Parathyroid adenoma (tissue), 2 donors: ENCODE data around the gene SHROOM1.

Experiments used
- H2AFZ ChIP-seq: fragments of 300-600 bp; sonication (generic); one replicate; pipeline ENCODE4 v1.7.0; 2017; ENCODE audit warnings: antibody characterized with exemption, mild to moderate bottlenecking
- H3K27ac ChIP-seq: fragments of 300-600 bp; sonication (generic); one replicate; pipeline ENCODE4 v1.7.0; 2017
- H3K27me3 ChIP-seq: fragments of 300-600 bp; sonication (generic); one replicate; pipeline ENCODE4 v1.7.0; 2017; ENCODE audit warnings: low read length; ENCODE audit not compliant: control insufficient read depth, insufficient read depth
- H3K36me3 ChIP-seq: fragments of 300-600 bp; sonication (generic); one replicate; pipeline ENCODE4 v1.7.0; 2017; ENCODE audit warnings: low read length; ENCODE audit not compliant: control insufficient read depth, insufficient read depth
- H3K4me1 ChIP-seq: fragments of 300-600 bp; sonication (generic); one replicate; pipeline ENCODE4 v1.7.0; 2017; ENCODE audit warnings: control low read depth
- H3K4me2 ChIP-seq: fragments of 300-600 bp; sonication (generic); one replicate; pipeline ENCODE4 v1.7.0; 2017; ENCODE audit warnings: low read length
- H3K4me3 ChIP-seq: fragments of 300-600 bp; sonication (generic); one replicate; pipeline ENCODE4 v1.7.0; 2017; ENCODE audit warnings: low read depth, low read length
- H3K79me2 ChIP-seq: fragments of 300-600 bp; sonication (generic); one replicate; pipeline ENCODE4 v1.7.0; 2017; ENCODE audit warnings: control low read depth
- H3K9ac ChIP-seq: fragments of 300-600 bp; sonication (generic); one replicate; pipeline ENCODE4 v1.7.0; 2017; ENCODE audit warnings: mild to moderate bottlenecking
- H3K9me3 ChIP-seq: fragments of 300-600 bp; sonication (generic); one replicate; pipeline ENCODE4 v1.7.0; 2017; ENCODE audit warnings: low read length; ENCODE audit not compliant: control insufficient read depth
- CTCF ChIP-seq: fragments of 300-600 bp; sonication (generic); IDR thresholded peaks from one replicate; pipeline ENCODE4 v1.7.0; 2017; ENCODE audit warnings: antibody characterized with exemption, mild to moderate bottlenecking
- donor health status: primary hyperparathyroidism.

SHROOM1 gene, protein sequence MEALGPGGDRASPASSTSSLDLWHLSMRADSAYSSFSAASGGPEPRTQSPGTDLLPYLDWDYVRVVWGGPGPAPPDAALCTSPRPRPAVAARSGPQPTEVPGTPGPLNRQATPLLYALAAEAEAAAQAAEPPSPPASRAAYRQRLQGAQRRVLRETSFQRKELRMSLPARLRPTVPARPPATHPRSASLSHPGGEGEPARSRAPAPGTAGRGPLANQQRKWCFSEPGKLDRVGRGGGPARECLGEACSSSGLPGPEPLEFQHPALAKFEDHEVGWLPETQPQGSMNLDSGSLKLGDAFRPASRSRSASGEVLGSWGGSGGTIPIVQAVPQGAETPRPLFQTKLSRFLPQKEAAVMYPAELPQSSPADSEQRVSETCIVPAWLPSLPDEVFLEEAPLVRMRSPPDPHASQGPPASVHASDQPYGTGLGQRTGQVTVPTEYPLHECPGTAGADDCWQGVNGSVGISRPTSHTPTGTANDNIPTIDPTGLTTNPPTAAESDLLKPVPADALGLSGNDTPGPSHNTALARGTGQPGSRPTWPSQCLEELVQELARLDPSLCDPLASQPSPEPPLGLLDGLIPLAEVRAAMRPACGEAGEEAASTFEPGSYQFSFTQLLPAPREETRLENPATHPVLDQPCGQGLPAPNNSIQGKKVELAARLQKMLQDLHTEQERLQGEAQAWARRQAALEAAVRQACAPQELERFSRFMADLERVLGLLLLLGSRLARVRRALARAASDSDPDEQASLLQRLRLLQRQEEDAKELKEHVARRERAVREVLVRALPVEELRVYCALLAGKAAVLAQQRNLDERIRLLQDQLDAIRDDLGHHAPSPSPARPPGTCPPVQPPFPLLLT

DNA sequence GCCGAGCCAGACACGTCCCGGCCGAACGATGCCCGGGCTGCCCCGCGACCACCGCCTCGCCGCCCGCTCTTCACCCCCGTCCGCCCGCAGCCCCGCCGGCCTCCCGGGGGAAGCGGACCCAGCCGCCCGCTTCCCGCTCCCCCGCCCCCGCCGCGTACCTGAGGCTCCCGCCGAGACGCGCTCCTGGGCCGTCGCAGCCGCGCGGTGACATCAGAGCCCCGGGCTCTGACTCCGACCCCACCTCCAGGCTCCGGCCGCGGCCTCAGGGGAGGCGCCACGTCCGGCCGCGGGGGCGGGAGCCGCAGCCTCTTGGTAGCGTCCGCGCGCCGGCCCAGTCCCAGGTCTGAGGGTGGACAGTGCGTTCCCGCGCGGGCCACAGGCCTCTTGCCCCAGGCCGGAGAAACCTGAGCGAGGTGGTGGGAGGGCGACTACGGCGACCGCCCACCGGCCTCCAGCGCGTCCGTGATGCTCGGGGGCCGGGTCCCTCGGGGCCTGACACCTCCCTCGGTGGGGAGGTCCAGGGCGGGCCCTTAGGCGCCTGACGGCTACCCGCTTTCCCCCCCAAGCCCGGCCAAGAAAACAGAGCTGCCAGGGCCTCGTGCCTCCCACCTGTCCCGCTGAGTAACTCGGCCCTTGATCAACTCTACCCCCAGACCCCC lies at the start of gene SHROOM1:
Gene SHROOM1, minus strand, starts transcription at position 212 of the 659 bp plus-strand sequence. CDS start 4,507 bp downstream, outside the sequence.
- peak within 1 kb of the TSS; percentile 91 for H3K9ac ChIP-seq
- peak within 1 kb of the TSS; percentile 80 for H3K27ac ChIP-seq
- H3K27me3 ChIP-seq: no peaks in the 10 kb centered on the region
- no peaks in the 10 kb centered on the region for H3K36me3 ChIP-seq
- TF ChIP-seq CTCF: no peak
- H3K9me3 ChIP-seq: no peaks in the 10 kb centered on the region
- H3K4me2 ChIP-seq: peak within 1 kb of the TSS; percentile 92
- H3K79me2 ChIP-seq: no peaks in the 10 kb centered on the region
- peaks cover 7% of the 10 kb centered on the region for H3K4me1 ChIP-seq
- peak within 1 kb of the TSS; percentile 63 for H3K4me3 ChIP-seq
- H2AFZ ChIP-seq: peak within 1 kb of the TSS; percentile 97

DNA sequence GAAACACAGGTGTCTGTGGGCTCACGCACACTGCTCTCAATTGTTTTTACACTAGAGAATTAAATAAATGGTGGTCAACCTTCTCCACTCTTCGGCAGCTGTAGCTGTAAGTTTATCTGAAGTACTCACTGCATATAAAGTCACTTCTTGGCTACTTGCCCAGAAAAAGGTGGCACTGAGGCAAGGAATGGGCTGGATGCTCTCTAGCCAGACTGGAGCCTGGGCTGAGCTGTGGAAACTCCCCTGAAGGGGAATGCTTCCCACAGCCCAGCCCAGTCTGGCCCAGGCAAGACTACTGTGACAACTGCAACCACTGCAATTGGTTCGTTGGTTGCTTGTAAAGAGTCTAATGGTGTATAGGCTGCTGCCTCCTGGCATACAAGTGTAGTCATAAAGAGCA lies 47.5 kb upstream of the SHROOM1 start:
- Histone ChIP-seq H3K4me2 (no peak overlapping the region), H3K9me3 (no peaks in the 10 kb centered on the region), H3K4me1 (no peaks in the 10 kb centered on the region), H3K27ac (no peak overlapping the region), H3K36me3 (no peaks in the 10 kb centered on the region), H3K79me2 (no peaks in the 10 kb centered on the region), H3K9ac (no peak overlapping the region), H3K27me3 (no peaks in the 10 kb centered on the region), H2AFZ (no peak overlapping the region), H3K4me3 (no peak overlapping the region)
- TF ChIP-seq CTCF: no peak

- Histone ChIP-seq H3K4me2 (no peak overlapping the region), H3K27ac (no peak overlapping the region)
- TF ChIP-seq CTCF: no peak
Measured at GRCh38 chr5:132877466-132877865, 47.0 kb upstream of the SHROOM1 start.

GRCh38 chr5:132876020-132876759 lies 45.7 kb upstream of the SHROOM1 start:
- Histone ChIP-seq H3K4me1 (no peaks in the 10 kb centered on the region), H3K4me3 (no peak overlapping the region), H2AFZ (no peak overlapping the region), H3K4me2 (no peak overlapping the region), H3K79me2 (no peaks in the 10 kb centered on the region), H3K9me3 (no peaks in the 10 kb centered on the region), H3K9ac (no peak overlapping the region), H3K36me3 (no peaks in the 10 kb centered on the region), H3K27me3 (no peaks in the 10 kb centered on the region), H3K27ac (no peak overlapping the region)
- no peak for TF ChIP-seq CTCF

More at GRCh38 chr5:132877466-132877865, 47.0 kb upstream of the SHROOM1 start:
- Histone ChIP-seq H3K36me3 (no peaks in the 10 kb centered on the region), H3K79me2 (no peaks in the 10 kb centered on the region), H3K4me1 (no peaks in the 10 kb centered on the region), H3K9ac (no peak overlapping the region), H3K27me3 (no peaks in the 10 kb centered on the region), H3K9me3 (no peaks in the 10 kb centered on the region), H3K4me3 (no peak overlapping the region), H2AFZ (no peak overlapping the region)
